Colon (tissue), 2 donors: ENCODE data around the gene MYLK3.
A peak's percentile ranks its signal among the peaks of the same experiment; 100 is the strongest.
"Not testable (repeated sequence)": the region's sequence is repeated elsewhere in the genome, so short reads cannot be mapped to it uniquely, and the experiment has no call there.

Experiments used
- FAIRE-seq: peaks from 2 replicates; lab custom pipeline; 2012; peaks lifted over from hg19 to GRCh38; lab: Jason Lieb, UNC
- donor health status: control.
- donor health status: control.

Gene MYLK3

GRCh38 chr16:46747777-46748651 lies at the start of gene MYLK3:
Gene MYLK3 (minus strand): TSS chr16:46748344. CDS start chr16:46748193, 151 bp downstream.
- FAIRE-seq, result no peak

DNA sequence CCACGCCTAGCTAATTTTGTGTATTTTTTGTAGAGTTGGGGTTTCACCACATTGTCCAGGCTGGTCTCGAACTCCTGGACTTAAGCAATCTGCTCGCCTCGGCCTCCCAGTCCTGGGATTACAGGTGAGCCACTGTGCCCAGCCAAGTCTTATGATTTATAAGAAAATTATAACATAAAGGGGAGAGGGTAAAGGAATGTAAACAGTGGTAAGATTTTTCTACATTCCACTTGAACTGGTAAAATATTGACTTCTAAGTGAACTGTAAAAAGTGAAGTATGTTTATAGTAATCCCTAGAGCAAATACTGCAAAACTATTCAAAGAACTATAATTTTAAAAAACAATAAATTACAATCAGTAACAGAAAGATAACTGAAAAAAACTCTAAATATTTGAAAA lies 49.4 kb upstream of the MYLK3 start:
- FAIRE-seq, result no peak

- FAIRE-seq, result peak; percentile 5
These were observed 48.7 kb upstream of the MYLK3 start for GRCh38 chr16:46796764-46797269.

GRCh38 chr16:46793841-46794240 lies 45.7 kb upstream of the MYLK3 start:
- no peak for FAIRE-seq

GRCh38 chr16:46790599-46791270 lies 42.6 kb upstream of the MYLK3 start:
- FAIRE-seq, result no peak

GRCh38 chr16:46789499-46790414 lies 41.6 kb upstream of the MYLK3 start:
- no peak for FAIRE-seq

DNA sequence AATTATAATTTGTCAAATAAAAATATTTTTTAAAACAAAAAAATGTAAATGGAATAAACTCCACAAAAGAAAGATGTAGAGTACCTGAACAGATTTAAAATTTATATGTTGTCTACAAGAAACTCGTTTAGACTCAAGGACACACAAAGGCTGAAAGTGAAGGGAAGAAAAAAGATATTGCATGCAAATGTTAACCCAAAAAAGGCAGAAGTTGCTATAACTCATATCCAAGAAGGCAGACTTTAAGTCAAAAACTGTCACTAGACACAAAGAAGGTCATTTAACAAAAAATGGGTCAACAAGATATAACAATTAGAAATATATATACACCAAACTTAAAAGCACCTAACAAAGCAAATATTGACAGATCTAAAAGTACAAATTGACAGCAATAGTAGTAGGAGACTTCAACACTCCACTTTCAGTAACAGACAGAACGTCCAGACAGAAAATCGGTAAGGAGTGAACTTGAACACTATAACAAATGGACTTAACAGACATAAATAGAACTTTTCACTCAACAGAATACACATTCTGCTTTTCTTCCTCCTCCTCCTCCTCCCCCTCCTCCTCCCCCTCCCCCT lies 40.8 kb upstream of the MYLK3 start:
- FAIRE-seq, result no peak

GRCh38 chr16:46787909-46788308 lies 39.8 kb upstream of the MYLK3 start:
- peak; percentile 18 for FAIRE-seq

DNA sequence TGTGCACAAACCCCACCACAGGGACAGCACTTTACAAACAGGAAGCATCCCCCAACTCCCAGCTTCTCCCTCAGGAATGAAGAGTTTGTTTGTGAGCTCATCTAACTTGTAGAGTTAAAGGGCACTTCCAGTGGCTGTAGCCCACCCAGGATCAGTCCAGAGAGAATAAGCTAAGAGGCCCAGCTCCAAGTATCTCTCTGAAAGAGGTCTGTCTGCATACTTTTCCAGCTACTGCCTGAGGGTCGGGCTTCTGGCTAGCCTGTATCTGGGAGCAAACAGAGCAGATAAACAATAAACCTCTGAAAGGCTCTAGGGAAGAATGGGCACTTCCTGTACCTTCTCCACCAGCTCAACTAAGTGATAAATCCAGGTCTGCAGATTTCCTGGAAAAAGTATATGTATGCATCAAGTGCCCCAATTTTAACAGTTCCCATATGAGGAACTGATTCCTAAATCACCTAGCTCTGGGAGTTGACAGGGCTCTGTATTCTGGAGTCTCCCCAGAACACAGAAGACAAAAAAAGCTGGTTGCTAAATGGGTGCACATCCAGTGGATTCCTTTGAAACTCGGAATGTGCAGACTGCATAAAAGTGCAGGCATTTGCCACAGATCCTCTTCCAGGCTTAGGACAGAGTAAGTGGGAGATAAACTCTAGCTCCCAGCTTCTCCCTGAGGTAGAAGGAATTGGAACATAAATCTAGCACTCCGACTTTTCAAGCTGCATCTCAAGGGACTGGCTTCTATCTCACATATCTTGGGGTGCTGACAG lies 37.1 kb upstream of the MYLK3 start:
- FAIRE-seq, result no peak

- not testable (repeated sequence) for FAIRE-seq
These were observed 36.4 kb upstream of the MYLK3 start for GRCh38 chr16:46784569-46784968.

GRCh38 chr16:46783800-46784199 lies 35.7 kb upstream of the MYLK3 start:
- no peak for FAIRE-seq

DNA sequence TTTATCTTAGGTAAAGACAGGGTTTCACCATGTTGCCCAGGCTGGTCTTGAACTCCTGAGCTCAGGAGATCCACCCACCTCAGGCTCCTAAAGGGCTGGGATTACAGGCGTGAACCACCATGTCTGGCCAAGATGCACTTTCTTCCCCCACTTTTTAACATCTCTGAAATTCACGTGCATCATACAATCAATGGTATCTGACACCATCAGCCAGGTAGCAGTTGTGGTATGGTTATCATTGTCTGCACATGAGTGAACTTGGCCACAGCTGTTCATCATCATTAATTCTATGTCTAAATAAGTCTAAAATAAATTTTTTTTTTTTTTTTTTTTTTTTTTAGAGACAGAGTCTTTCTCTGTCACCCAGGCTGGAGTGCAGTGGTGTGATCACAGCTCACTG lies 34.2 kb upstream of the MYLK3 start:
- no peak for FAIRE-seq

GRCh38 chr16:46777804-46778203 lies 29.7 kb upstream of the MYLK3 start:
- FAIRE-seq, result no peak

DNA sequence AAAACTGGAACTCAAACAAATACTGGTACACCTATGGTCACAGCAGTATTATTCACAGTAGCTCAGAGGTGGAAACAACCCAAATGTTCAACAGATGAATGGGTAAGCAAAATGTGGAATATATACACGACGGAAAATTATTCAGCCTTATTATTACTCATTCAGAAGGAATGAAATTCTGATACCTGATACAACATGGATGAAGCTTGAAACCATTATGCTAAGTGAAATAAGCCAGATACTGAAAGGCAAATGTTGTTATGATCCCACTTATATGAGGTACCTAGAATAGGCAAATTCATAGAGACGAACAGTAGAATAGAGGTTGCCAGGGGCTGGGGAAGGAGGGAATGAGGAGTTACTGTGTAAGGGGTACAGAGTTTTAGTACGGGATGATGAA lies 27.1 kb upstream of the MYLK3 start:
- FAIRE-seq, result no peak

- no peak for FAIRE-seq
These were observed 26.6 kb upstream of the MYLK3 start for GRCh38 chr16:46774743-46775177.

DNA sequence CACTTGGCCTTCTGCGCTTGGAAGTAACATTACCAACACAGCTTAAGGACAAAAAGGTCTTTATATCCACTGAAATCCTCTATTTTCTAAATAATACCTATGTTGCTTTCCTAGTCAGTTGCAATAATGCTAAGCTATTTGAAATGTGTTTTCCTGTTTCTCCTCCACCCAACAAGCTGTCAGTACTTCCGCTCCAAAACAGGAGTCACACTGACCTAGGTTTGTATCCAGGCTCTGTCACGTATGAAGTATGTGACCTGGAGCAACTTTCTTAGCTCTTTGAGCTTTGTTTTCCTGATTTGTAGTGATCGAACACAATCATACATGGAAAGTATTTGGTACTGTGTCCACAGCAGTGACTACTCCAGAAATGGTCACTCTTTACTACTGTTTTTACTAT lies 24.3 kb upstream of the MYLK3 start:
- FAIRE-seq, result no peak

- FAIRE-seq, result no peak
These were observed 20.7 kb upstream of the MYLK3 start for GRCh38 chr16:46768809-46769208.

DNA sequence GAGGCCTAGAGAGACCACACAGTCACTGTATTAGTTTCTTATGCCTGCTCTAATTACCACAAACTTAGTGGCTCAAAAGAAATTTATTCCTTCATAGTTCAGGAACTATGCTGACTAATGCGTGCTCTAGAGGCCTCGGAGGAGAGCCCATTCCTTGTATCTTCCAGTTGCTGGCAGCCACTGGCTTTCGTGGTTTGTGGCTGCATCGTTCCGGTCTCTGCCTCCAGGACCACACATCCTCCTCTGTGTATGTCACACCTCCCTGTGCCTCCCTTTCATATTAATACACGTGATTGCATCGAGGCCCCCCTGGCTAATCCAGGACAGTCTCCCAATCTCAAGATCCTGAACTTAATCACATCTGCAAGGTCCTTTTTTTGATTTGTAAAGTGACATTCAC lies 16.9 kb upstream of the MYLK3 start:
- no peak for FAIRE-seq

- FAIRE-seq, result no peak
These were observed 15.0 kb upstream of the MYLK3 start for GRCh38 chr16:46763147-46763546.

DNA sequence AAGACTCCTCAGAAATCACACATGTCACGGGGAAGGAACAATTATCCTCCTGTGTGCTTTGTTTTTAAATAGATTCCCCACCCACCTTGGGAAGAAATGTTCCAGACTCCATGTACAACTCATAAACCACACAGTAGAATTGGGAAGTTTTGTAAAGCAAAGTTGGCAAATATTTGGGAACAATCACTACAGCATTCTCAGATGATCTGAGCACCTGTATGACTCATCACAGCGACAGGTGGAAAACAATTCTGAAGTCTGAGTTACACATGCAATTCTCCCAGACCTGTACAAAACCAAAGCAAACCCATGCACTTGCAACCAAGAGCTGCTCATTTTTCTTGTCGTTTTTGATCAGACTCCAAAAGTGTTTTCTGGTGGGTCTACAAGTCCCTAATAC lies 14.4 kb upstream of the MYLK3 start:
- FAIRE-seq, result no peak

DNA sequence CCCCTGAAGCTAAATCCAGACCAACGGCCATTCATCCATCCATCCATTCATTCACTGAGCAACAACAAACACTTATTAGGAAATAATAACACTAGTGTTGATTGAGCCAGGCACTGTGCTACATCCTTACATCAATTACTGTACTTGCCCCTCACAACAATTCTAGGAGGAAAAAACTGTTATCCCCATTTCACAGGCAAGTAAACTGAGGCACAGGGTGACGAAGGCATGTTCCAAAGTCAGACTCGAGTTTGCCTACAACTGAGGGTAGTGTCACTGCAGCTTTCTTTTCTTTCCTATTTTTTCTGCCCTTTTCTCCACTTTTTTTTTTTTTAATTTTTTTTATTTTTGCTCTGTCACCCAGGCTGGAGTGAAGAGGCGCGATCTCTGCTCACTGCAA lies 11.2 kb upstream of the MYLK3 start:
- no peak for FAIRE-seq
